ENCODE results near the gene MT1A. TPM values are rescaled to one million over a fixed set of nuclear protein-coding genes. Genes with fewer than 3 reads are reported as not detected.

MT1A gene
- total RNA-seq, 1 donor from 2014 or later, result not detected

DNA sequence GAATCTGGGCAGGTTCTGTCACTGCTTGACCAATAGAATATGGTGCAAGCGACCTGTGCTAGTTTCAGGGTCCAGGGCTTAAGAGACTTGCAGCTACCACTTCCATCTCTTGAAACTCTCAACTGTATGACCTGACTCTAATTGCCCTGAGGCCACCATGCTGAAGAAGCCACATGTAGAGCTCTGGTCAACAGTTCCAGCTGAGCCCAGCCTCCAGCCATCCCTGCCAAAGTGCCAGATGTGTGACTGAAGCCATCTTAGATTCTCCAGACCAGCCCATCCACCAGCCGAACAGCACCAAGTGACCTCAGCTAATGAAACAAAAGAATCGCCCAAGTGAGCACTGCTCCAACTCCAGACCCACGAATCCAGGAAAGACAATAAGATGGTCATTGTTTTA lies 33.5 kb upstream of the MT1A start:
- Mint-ChIP-seq H3K27me3 (ENCODE audit: low read depth) (peaks cover 2% of the 10 kb centered on the region), H3K9me3 (ENCODE audit: low read depth) (no peaks in the 10 kb centered on the region), H3K4me1 (ENCODE audit: low read depth) (peaks cover 48% of the 10 kb centered on the region), H3K27ac (ENCODE audit: unreplicated experiment) (no peak overlapping the region), H3K4me3 (ENCODE audit: unreplicated experiment) (no peak overlapping the region), H3K36me3 (ENCODE audit: low read depth) (no peaks in the 10 kb centered on the region)
- DNase-seq (ENCODE audit: low spot score), result no peak
- TF ChIP-seq, protein P1, sequence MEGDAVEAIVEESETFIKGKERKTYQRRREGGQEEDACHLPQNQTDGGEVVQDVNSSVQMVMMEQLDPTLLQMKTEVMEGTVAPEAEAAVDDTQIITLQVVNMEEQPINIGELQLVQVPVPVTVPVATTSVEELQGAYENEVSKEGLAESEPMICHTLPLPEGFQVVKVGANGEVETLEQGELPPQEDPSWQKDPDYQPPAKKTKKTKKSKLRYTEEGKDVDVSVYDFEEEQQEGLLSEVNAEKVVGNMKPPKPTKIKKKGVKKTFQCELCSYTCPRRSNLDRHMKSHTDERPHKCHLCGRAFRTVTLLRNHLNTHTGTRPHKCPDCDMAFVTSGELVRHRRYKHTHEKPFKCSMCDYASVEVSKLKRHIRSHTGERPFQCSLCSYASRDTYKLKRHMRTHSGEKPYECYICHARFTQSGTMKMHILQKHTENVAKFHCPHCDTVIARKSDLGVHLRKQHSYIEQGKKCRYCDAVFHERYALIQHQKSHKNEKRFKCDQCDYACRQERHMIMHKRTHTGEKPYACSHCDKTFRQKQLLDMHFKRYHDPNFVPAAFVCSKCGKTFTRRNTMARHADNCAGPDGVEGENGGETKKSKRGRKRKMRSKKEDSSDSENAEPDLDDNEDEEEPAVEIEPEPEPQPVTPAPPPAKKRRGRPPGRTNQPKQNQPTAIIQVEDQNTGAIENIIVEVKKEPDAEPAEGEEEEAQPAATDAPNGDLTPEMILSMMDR (IDR thresholded peaks at IDR 0.05), result no peak

DNA sequence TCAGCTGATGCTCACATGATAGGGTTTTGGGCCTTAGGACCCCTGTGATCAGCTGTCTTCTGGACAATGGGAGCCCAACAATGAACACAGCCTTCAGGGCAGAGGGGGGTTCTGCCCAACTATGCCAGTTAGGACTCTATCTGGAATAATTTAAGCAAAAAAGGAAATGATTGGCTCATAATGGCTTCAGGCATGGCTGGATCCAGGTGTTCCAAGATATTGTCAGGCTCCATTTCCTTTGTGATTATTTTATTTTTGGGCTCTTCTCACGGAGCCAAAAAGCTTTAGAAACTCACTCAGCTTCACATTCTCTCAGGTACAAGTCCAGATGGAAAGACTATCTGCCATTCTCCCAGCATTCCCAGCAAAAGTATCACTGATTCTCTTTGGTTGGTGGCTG lies 33.0 kb upstream of the MT1A start:
- peaks cover 2% of the 10 kb centered on the region for H3K27me3 Mint-ChIP-seq (ENCODE audit: low read depth)
- peaks cover 50% of the 10 kb centered on the region for H3K4me1 Mint-ChIP-seq (ENCODE audit: low read depth)

DNA sequence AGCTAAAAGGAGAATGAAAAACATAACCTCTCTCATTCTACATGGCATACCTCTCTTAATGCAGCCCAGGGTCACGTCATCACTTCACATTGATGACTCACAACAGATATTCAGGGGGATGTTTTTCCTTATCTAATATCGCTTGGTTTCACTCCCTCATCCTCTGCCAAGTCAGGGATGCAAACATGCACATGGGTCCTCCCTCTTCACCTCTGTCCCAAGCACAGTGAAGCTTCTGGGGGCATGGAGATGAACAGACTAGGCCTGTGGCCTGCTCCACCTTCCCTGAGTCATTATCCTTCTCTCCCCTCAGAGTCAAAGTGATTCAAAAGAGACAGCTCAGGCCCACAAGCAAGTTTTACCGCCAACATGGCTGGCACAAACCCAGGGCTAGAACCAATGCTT lies 32.4 kb upstream of the MT1A start:
- H3K36me3 Mint-ChIP-seq (ENCODE audit: low read depth), result no peaks in the 10 kb centered on the region
- H3K9me3 Mint-ChIP-seq (ENCODE audit: low read depth), result no peaks in the 10 kb centered on the region
- no peak overlapping the region for H3K4me3 Mint-ChIP-seq (ENCODE audit: unreplicated experiment)
- no peak for DNase-seq (ENCODE audit: low spot score)
- H3K4me1 Mint-ChIP-seq (ENCODE audit: low read depth), result peaks cover 55% of the 10 kb centered on the region
- peaks cover under 1% of the 10 kb centered on the region for H3K27me3 Mint-ChIP-seq (ENCODE audit: low read depth)
- TF ChIP-seq, protein P1 (IDR thresholded peaks at IDR 0.05), result no peak
- peak overlapping the region; percentile 96 for H3K27ac Mint-ChIP-seq (ENCODE audit: unreplicated experiment)

More for the DNA sequence above, 33.0 kb upstream of the MT1A start:
- H3K27ac Mint-ChIP-seq (ENCODE audit: unreplicated experiment), result peak overlapping the region; percentile 96
- no peaks in the 10 kb centered on the region for H3K36me3 Mint-ChIP-seq (ENCODE audit: low read depth)
- H3K4me3 Mint-ChIP-seq (ENCODE audit: unreplicated experiment), result no peak overlapping the region
- TF ChIP-seq, protein P1 (IDR thresholded peaks at IDR 0.05), result no peak
- DNase-seq (ENCODE audit: low spot score), result no peak
- H3K9me3 Mint-ChIP-seq (ENCODE audit: low read depth), result no peaks in the 10 kb centered on the region

DNA sequence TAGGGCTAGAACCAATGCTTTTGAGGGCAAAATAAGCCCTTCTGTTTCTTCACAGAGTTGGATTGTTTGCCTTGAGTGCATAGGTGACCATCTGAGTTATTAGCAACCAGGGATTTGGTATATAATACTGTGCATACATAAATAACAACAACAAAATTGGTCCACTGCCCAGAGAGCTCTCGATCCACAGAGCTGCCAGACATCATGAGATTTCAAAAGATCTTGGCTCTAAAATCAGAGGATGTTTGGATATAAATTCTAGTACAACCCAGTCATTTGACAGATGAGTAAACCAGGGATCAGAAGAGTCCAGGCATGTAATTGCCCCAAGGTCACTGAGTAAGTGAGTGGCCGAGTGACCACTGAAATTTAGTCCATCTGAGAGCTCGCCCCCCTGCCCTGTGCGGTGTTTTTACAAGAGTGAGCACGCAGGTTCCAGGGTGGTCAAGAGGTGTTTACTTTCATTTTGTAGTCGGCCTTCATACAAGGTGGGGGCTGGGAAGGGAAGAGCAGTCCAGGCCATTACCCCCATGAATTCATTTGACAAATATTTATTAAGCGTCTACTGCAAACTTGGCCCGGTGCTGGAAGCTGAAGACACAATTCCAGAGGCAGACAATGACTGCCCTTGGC lies 31.9 kb upstream of the MT1A start:
- peaks cover 59% of the 10 kb centered on the region for H3K4me1 Mint-ChIP-seq (ENCODE audit: low read depth)
- no peaks in the 10 kb centered on the region for H3K36me3 Mint-ChIP-seq (ENCODE audit: low read depth)
- H3K27ac Mint-ChIP-seq (ENCODE audit: unreplicated experiment), result peak overlapping the region; percentile 96
- TF ChIP-seq, protein P1 (IDR thresholded peaks at IDR 0.05), result no peak
- H3K9me3 Mint-ChIP-seq (ENCODE audit: low read depth), result no peaks in the 10 kb centered on the region
- no peak for DNase-seq (ENCODE audit: low spot score)
- H3K27me3 Mint-ChIP-seq (ENCODE audit: low read depth), result no peaks in the 10 kb centered on the region
- H3K4me3 Mint-ChIP-seq (ENCODE audit: unreplicated experiment), result peak overlapping the region; percentile 27

DNA sequence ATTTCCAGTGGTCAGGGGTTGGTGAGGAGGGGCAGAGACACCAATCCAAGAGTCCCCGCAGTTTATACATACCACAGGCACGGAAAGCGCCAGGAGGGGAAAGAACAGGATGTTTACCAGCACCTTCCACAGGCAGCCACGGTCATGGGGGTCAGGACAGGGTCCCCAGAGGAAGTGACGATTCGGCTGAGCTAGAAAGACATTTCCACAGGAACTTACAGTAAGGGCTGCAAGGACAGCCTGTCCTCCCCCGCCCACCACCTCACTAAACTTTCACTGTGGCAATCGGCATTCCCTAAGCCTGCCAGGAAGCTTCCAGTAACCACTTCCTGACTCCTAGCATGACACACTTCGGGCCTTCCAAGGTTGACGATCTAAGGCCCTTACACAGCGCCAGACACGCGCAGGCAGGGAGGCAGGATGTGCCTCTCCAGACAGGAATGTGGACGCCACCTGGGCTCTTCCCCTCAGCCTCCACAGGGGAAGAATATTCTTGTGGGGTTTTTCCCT lies 31.3 kb upstream of the MT1A start:
- DNase-seq (ENCODE audit: low spot score), result no peak
- Mint-ChIP-seq H3K9me3 (ENCODE audit: low read depth) (no peaks in the 10 kb centered on the region), H3K27me3 (ENCODE audit: low read depth) (no peaks in the 10 kb centered on the region), H3K27ac (ENCODE audit: unreplicated experiment) (peak overlapping the region; percentile 96), H3K36me3 (ENCODE audit: low read depth) (no peaks in the 10 kb centered on the region), H3K4me3 (ENCODE audit: unreplicated experiment) (peak overlapping the region; percentile 27), H3K4me1 (ENCODE audit: low read depth) (peaks cover 59% of the 10 kb centered on the region)
- TF ChIP-seq, protein P1 (IDR thresholded peaks at IDR 0.05), result no peak

Measured in chondrocyte (in vitro differentiated cells).